Calu3 (cell line): ENCODE results near the gene UBAC1. TPM values are rescaled to one million over a fixed set of nuclear protein-coding genes. Genes with fewer than 3 reads are reported as not detected.

Source experiments
- BruUV-seq: library from RNA; stranded (reverse); fragments of 400-500 nt; replicated peaks from 2 replicates; lab custom pipeline; 2021; lab: Mats Ljungman, UMichigan
- CTCF ChIA-PET: fragments of 300-600 bp; sonication (Branson Sonifier 250); formaldehyde crosslinking; loops from one replicate; lab custom pipeline; 2022; ENCODE audit warnings: antibody characterized with exemption; lab: Charles Lee
- DNase-seq: peaks from one replicate; pipeline ENCODE4 v3.0.0; 2022
- H3K27ac Mint-ChIP-seq: one replicate; pipeline ENCODE4 v1.8.0; 2022; ENCODE audit warnings: mixed read lengths; ENCODE audit not compliant: unreplicated experiment
- H3K27me3 Mint-ChIP-seq: one replicate; pipeline ENCODE4 v1.8.0; 2022; ENCODE audit warnings: mixed read lengths; ENCODE audit not compliant: unreplicated experiment
- H3K36me3 Mint-ChIP-seq: one replicate; pipeline ENCODE4 v1.8.0; 2022; ENCODE audit warnings: mild to moderate bottlenecking, moderate library complexity, mixed read lengths; ENCODE audit not compliant: insufficient read depth, unreplicated experiment
- H3K4me1 Mint-ChIP-seq: one replicate; pipeline ENCODE4 v1.8.0; 2022; ENCODE audit warnings: mild to moderate bottlenecking, low read depth, mixed read lengths; ENCODE audit not compliant: unreplicated experiment
- H3K4me3 Mint-ChIP-seq: one replicate; pipeline ENCODE4 v1.8.0; 2022; ENCODE audit warnings: mild to moderate bottlenecking, low read depth, moderate library complexity, mixed read lengths; ENCODE audit not compliant: unreplicated experiment
- H3K9me3 Mint-ChIP-seq: one replicate; pipeline ENCODE4 v1.8.0; 2022; ENCODE audit warnings: low read depth, mixed read lengths; ENCODE audit not compliant: unreplicated experiment
- intact Hi-C: fragments of 100-400 bp; cut with micrococcal nuclease; formaldehyde crosslinking; loops from one replicate; pipeline ENCODE4 v1.10.0; 2022; ENCODE audit not compliant: unreplicated experiment
- total RNA-seq: library from RNA; stranded (reverse); gene quantifications from 2 replicates; pipeline ENCODE4 v1.2.3, GENCODE V29; 2022
- TF ChIP-seq, protein P1 (sequence below): fragments of 200-600 bp; IDR thresholded peaks from one replicate; pipeline ENCODE4 v1.8.0; 2022; ENCODE audit warnings: antibody characterized with exemption; ENCODE audit not compliant: unreplicated experiment

Gene UBAC1
- total RNA-seq, 1 experiment from 2014 or later = 19.5 TPM

DNA sequence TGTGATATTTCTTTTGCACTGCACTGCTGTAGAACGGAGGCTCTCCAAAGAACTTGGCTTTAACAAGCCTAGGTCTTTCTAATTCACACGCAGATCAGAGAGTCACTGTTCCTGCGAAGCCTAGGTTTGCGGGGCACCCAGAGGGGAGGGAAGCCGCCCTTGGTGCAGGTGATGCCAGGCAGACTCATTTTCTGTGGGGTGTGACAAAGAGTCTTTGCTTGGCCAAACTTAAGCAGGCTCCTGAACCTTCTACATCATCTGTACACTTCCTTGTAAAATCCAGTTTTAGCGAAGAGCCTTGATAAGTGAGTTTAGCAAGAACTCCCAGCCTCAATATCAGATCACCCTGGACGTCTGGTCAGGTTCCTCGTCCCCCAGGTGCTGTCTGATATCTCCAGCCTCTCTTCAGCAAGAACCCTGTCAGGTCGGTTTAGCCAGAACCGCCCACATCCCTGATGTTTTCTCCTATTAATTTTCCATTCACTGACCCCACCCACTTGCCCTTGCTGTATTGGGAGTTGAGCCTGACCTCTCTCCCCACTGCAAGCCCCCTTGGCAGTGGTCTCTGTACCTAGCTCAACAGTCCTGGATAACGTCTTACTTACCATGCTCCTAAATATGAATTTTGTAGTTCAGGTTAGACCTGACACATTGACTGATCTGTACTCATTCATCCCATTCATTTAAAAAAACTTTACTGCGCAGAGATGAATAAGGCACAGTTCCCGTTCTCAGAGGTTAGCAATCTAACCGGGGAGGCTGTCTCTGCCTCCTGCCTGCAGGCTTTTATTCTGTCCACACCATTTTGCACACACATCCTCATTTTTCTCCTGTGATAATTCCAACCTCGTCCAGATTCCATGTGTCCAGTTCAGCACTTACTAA, 880 bp upstream of the UBAC1 start:
- BruUV-seq = no TSS peak
- peaks cover 19% of the 10 kb centered on the region for H3K4me1 Mint-ChIP-seq
- intact Hi-C loops = loop anchor here (10.0 kb wide), 1 partner anchor 93 kb away; no protein-coding TSS in a partner anchor
- no peak for DNase-seq
- no peak overlapping the region for H3K27ac Mint-ChIP-seq
- peaks cover 21% of the 10 kb centered on the region for H3K27me3 Mint-ChIP-seq
- H3K4me3 Mint-ChIP-seq = peak overlapping the region; percentile 82
- CTCF ChIA-PET = interaction anchor here (1.0 kb wide), 1 partner anchor 156 kb away, joined by 3 read pairs; no protein-coding TSS in a partner anchor
- H3K36me3 Mint-ChIP-seq = peaks cover 12% of the 10 kb centered on the region
- TF ChIP-seq, protein P1, sequence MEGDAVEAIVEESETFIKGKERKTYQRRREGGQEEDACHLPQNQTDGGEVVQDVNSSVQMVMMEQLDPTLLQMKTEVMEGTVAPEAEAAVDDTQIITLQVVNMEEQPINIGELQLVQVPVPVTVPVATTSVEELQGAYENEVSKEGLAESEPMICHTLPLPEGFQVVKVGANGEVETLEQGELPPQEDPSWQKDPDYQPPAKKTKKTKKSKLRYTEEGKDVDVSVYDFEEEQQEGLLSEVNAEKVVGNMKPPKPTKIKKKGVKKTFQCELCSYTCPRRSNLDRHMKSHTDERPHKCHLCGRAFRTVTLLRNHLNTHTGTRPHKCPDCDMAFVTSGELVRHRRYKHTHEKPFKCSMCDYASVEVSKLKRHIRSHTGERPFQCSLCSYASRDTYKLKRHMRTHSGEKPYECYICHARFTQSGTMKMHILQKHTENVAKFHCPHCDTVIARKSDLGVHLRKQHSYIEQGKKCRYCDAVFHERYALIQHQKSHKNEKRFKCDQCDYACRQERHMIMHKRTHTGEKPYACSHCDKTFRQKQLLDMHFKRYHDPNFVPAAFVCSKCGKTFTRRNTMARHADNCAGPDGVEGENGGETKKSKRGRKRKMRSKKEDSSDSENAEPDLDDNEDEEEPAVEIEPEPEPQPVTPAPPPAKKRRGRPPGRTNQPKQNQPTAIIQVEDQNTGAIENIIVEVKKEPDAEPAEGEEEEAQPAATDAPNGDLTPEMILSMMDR = no peak
- no peaks in the 10 kb centered on the region for H3K9me3 Mint-ChIP-seq

DNA sequence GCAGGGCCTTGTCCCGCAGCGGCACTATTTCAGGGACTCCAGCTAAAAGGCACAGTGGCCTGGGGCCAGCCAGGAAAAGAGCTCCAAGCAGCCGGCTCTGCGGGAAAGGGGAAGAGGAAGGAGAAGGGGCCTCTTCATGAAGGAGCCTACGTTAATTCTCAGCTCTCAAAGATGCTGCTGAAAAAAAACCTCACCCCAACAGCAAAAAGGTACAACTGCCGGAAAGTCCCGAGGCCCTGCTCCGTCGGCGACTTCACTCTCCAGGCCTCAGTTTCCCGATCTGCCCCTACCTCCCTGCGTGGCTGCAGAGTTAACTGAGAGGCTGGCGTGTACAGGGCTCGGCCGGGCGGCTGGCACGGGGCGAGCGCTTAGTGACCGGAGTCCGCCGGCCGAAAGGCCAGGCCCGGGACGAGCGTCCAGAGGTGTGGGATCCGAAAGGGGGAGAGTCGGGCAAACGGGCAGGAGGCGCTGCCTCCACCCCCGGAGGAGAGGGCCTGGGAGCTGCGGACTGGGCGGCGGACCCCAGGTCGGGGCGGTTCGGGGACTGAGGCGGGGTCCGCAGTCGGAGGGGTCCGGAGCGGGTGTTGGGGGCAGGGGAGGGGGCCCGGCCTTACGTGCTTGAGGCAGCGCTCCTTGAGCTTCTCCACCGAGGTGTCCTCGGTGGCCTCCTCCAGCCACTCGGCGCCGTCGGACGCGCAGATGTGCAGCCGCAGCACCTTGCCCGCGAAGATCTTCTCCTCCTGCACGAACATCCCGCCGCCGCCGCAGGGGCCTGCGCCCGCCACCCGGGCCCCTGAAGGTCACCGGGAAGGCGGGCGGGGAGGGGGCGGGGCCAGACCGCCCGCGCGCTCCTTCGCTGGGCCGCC, 529 bp downstream of the UBAC1 start:
- peaks cover 19% of the 10 kb centered on the region for H3K4me1 Mint-ChIP-seq
- CTCF ChIA-PET = interaction anchor here (1.0 kb wide), 1 partner anchor 157 kb away, joined by 3 read pairs; no protein-coding TSS in a partner anchor
- peaks cover 21% of the 10 kb centered on the region for H3K27me3 Mint-ChIP-seq
- TF ChIP-seq, protein P1 = no peak
- H3K36me3 Mint-ChIP-seq = peaks cover 12% of the 10 kb centered on the region
- intact Hi-C loops = loop anchor here (10.0 kb wide), 1 partner anchor 94 kb away; no protein-coding TSS in a partner anchor
- no peaks in the 10 kb centered on the region for H3K9me3 Mint-ChIP-seq
- peak overlapping the region; percentile 66 for H3K27ac Mint-ChIP-seq
- H3K4me3 Mint-ChIP-seq = peak overlapping the region; percentile 82
- BruUV-seq = no TSS peak
- DNase-seq = no peak

DNA sequence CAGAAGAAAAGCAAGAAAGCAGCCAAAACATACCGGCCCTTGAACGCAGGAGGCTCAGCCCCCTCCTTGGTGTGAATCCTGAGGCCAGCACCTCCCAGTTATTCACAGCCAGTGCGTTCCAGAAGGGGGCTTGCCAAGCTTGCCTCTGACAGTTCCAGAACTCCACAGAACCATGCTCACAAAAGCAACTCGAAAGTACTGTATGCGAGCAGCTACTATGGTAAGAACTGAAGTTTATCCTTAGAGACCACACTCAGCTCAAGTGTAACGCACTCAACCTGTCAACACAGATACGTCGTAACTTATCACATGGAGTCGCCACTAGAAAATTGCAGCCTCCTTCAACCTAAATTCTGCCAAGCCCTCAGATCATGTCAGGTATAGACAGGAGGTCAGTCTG, 1.4 kb downstream of the UBAC1 start:
- Mint-ChIP-seq H3K27me3 (peaks cover 21% of the 10 kb centered on the region), H3K27ac (no peak overlapping the region), H3K4me1 (peaks cover 19% of the 10 kb centered on the region), H3K36me3 (peaks cover 17% of the 10 kb centered on the region), H3K9me3 (no peaks in the 10 kb centered on the region), H3K4me3 (peak overlapping the region; percentile 82)
- CTCF ChIA-PET = no interaction called here
- no peak for DNase-seq
- TSS peak; percentile 31 for BruUV-seq
- intact Hi-C loops = loop anchor here (10.0 kb wide), 1 partner anchor 95 kb away; no protein-coding TSS in a partner anchor
- TF ChIP-seq, protein P1 = no peak

DNA sequence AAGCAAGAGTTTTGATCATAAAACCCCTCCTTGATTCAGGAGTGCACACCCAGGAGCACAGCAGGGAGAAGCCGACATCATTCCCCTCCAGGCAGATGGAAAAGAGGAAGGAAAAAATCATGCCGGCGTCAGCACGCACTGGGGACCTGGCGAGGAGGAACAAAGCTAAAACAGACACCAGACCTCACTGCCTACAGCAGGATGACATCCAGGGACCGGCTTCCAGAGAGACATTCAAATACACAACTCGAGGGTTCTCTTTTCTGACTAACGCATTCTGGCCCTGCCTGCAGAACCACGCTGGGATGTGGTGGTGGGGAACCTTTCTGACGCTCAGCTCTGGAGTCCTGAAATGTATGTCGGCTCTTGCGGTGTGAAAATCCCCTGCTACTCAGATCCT, 2.7 kb downstream of the UBAC1 start:
- Mint-ChIP-seq H3K9me3 (no peaks in the 10 kb centered on the region), H3K27ac (no peak overlapping the region), H3K4me3 (no peak overlapping the region), H3K4me1 (peaks cover 19% of the 10 kb centered on the region), H3K27me3 (peaks cover 14% of the 10 kb centered on the region), H3K36me3 (peaks cover 17% of the 10 kb centered on the region)
- no TSS peak for BruUV-seq
- no peak for DNase-seq
- CTCF ChIA-PET = interaction anchor here (0.8 kb wide), 1 partner anchor 1288 kb away, joined by 7 read pairs; no protein-coding TSS in a partner anchor
- intact Hi-C loops = no loop called here
- TF ChIP-seq, protein P1 = no peak
